HepG2 (cell line): ENCODE data around the gene CHD2. TPM values are rescaled to one million over a fixed set of nuclear protein-coding genes. Genes with fewer than 3 reads are reported as not detected.

ENCODE experiments used
- ATAC-seq: fragments of 200-7000 bp; cut with Tn5 transposase; 3 replicates; pipeline ENCODE4 v1.9.1; 2020; ENCODE audit warnings: mild to moderate bottlenecking, moderate library complexity
- BruUV-seq: library from RNA; stranded (reverse); fragments of 400-500 nt; replicated peaks from 2 replicates; lab custom pipeline; 2021; lab: Mats Ljungman, UMichigan
- CTCF ChIA-PET: fragments of 300-600 bp; formaldehyde crosslinking; extraction: SDS; loops from one replicate; lab custom pipeline; 2021; ENCODE audit warnings: low total read pairs, inconsistent platforms, low intra/inter-chr PET ratio; lab: Yijun Ruan, JAX
- POLR2A ChIA-PET: fragments of 350-600 bp; sonication (Branson Sonifier 250); formaldehyde crosslinking; loops from one replicate; lab custom pipeline; 2020; ENCODE audit warnings: antibody characterized with exemption, inconsistent platforms; lab: Yijun Ruan, JAX
- DNase-seq: peaks from one replicate; pipeline ENCODE4 v3.0.0-alpha.2; 2015; ENCODE audit warnings: low spot score
- FAIRE-seq: peaks from 3 replicates; lab custom pipeline; 2011; peaks lifted over from hg19 to GRCh38; lab: Jason Lieb, UNC
- H2AFZ ChIP-seq: one replicate; pipeline ENCODE4 v1.6.1; 2011; ENCODE audit warnings: low read length, inconsistent platforms
- H3K27ac ChIP-seq: fragments of 300-600 bp; 3 replicates; pipeline ENCODE4 v1.8.0; 2011; ENCODE audit warnings: mixed run types, mild to moderate bottlenecking, mixed read lengths, low read length, inconsistent platforms; ENCODE audit not compliant: insufficient read depth; ENCODE audit errors: extremely low read length
- H3K27me3 ChIP-seq, 2 experiments: fragments of 200-600 bp in 1 of 2; 2 replicates in 1 of 2; 3 replicates in 1 of 2; pipeline versions ENCODE4 v1.6.0 to v1.8.0; 2011; ENCODE audit warnings: low read length in 2 of 2, mild to moderate bottlenecking in 2 of 2, moderate library complexity in 2 of 2, inconsistent platforms in 1 of 2; ENCODE audit not compliant: insufficient read depth in 2 of 2, control insufficient read depth in 1 of 2
- H3K36me3 ChIP-seq, 2 experiments: fragments of 200-600 bp in 1 of 2; replicated peaks in 1 of 2; 2 replicates in 1 of 2; 3 replicates in 1 of 2; pipeline versions ENCODE4 v1.5.1 to v1.8.0; 2011; ENCODE audit warnings: low read length in 2 of 2, inconsistent platforms in 1 of 2; ENCODE audit not compliant: insufficient read depth in 2 of 2, control insufficient read depth in 1 of 2
- H3K4me1 ChIP-seq: 2 replicates; pipeline ENCODE4 v1.5.1; 2012; ENCODE audit warnings: low read length, inconsistent platforms; ENCODE audit not compliant: insufficient read depth
- H3K4me2 ChIP-seq: 2 replicates; pipeline ENCODE4 v1.6.0; 2011; ENCODE audit warnings: low read depth, low read length, inconsistent platforms
- H3K4me3 ChIP-seq, 3 experiments: fragments of 200-600 bp in 1 of 3; sonication (generic), shearing (Covaris generic) in 1 of 3; replicated peaks in 1 of 3; 2 replicates each; pipeline ENCODE4 v1.5.1; 2011 to 2016; ENCODE audit warnings: low read length in 3 of 3, inconsistent platforms in 2 of 3, low read depth in 2 of 3, mild to moderate bottlenecking in 2 of 3, control low read depth in 1 of 3, mixed read lengths in 1 of 3; ENCODE audit not compliant: insufficient read depth in 1 of 3
- H3K79me2 ChIP-seq: one replicate; pipeline ENCODE4 v1.6.1; 2011; ENCODE audit warnings: low read length, inconsistent platforms; ENCODE audit not compliant: insufficient read depth
- H3K9ac ChIP-seq: 2 replicates; pipeline ENCODE4 v1.6.0; 2011; ENCODE audit warnings: mild to moderate bottlenecking, low read depth, low read length, inconsistent platforms; ENCODE audit not compliant: insufficient read depth
- H3K9me3 ChIP-seq: 2 replicates; pipeline ENCODE4 v1.5.1; 2012; ENCODE audit warnings: mild to moderate bottlenecking, low read length
- H4K20me1 ChIP-seq: 2 replicates; pipeline ENCODE4 v1.6.0; 2011; ENCODE audit warnings: inconsistent platforms, mild to moderate bottlenecking, low read length, moderate library complexity; ENCODE audit not compliant: insufficient read depth
- BCL6 ChIP-seq: IDR thresholded peaks from 2 replicates; pipeline ENCODE4 v1.6.1; 2016; ENCODE audit warnings: missing genetic modification reagents, missing compliant biosample characterization
- ELF1 ChIP-seq: sonication (generic); formaldehyde crosslinking; IDR thresholded peaks from 2 replicates; pipeline ENCODE4 v1.4.0; 2020; ENCODE audit warnings: missing genetic modification reagents
- EP300 ChIP-seq, 3 experiments: sonication (generic) in 1 of 3; formaldehyde crosslinking in 1 of 3; IDR thresholded peaks; 2 replicates each; pipeline versions ENCODE4 v1.5.1 to v1.6.1; 2011 to 2020; ENCODE audit warnings: low read depth in 2 of 3, low read length in 2 of 3, borderline replicate concordance in 1 of 3, improper control_type of control experiment in 1 of 3, mild to moderate bottlenecking in 1 of 3, missing genetic modification reagents in 1 of 3, moderate library complexity in 1 of 3
- HNRNPL ChIP-seq: fragments of 200-400 bp; formaldehyde crosslinking; IDR thresholded peaks from 2 replicates; pipeline ENCODE4 v1.6.1; 2017; ENCODE audit warnings: mild to moderate bottlenecking, low read depth, low read length
- POLR2A ChIP-seq, 2 experiments: IDR thresholded peaks; 2 replicates each; pipeline ENCODE4 v1.6.1; 2011; ENCODE audit warnings: low read depth in 2 of 2, low read length in 2 of 2, mild to moderate bottlenecking in 1 of 2, moderate library complexity in 1 of 2; ENCODE audit not compliant: insufficient read depth in 1 of 2
- PPARG ChIP-seq: conservative IDR thresholded peaks from 2 replicates; pipeline ENCODE4 v1.6.1; 2016; ENCODE audit warnings: missing biosample characterization, missing genetic modification reagents
- RFXANK ChIP-seq: IDR thresholded peaks from 2 replicates; pipeline ENCODE4 v1.6.1; 2016
- RORA ChIP-seq: sonication (generic); formaldehyde crosslinking; IDR thresholded peaks from 2 replicates; pipeline ENCODE4 v1.5.0; 2020; ENCODE audit warnings: mild to moderate bottlenecking, missing genetic modification reagents, moderate library complexity
- SMARCE1 ChIP-seq: fragments of 450-650 bp; IDR thresholded peaks from 2 replicates; pipeline ENCODE4 v1.6.1; 2017; ENCODE audit warnings: borderline replicate concordance
- SNAPC2 ChIP-seq: sonication (generic); formaldehyde crosslinking; IDR thresholded peaks from 2 replicates; pipeline ENCODE4 v1.8.1; 2022; ENCODE audit warnings: mild to moderate bottlenecking, missing genetic modification reagents
- SP4 ChIP-seq: sonication (generic); formaldehyde crosslinking; IDR thresholded peaks from 2 replicates; pipeline ENCODE4 v1.8.1; 2023; ENCODE audit warnings: mild to moderate bottlenecking, missing genetic modification reagents
- ZFP62 ChIP-seq: sonication (generic); formaldehyde crosslinking; IDR thresholded peaks from 2 replicates; pipeline ENCODE4 v1.4.0; 2020; ENCODE audit warnings: missing genetic modification reagents
- ZNF335 ChIP-seq: sonication (generic); formaldehyde crosslinking; IDR thresholded peaks from 2 replicates; pipeline ENCODE4 v1.4.0; 2020; ENCODE audit warnings: missing genetic modification reagents
- WGBS: methylation state at CpG from one replicate; pipeline ENCODE4 v1.1.6; 2017; ENCODE audit warnings: low lambda C conversion rate; 5-methylcytosine and 5-hydroxymethylcytosine counted together
- in situ Hi-C: cut with HindIII; loops from 2 replicates; pipeline ENCODE4 v1.10.0; 2017; ENCODE audit warnings: low pct_unique_long_range_greater_than_20kb; ENCODE audit not compliant: extremely low pct_ligation_motif_present
- intact Hi-C: fragments of 100-400 bp; cut with micrococcal nuclease; formaldehyde crosslinking; loops from one replicate; pipeline ENCODE4 v1.10.0; 2022; ENCODE audit not compliant: unreplicated experiment
- polyA plus RNA-seq, 8 experiments: library from polyadenylated mRNA; depleted of rRNA in 3 of 8; stranded (reverse) in 7 of 8; unstranded in 1 of 8; fragments of >200 nt; fragmentation: Illumina TruSeq in 4 of 8; extraction: Trizol in 4 of 8; gene quantifications; 2 replicates each; pipeline versions ENCODE4 v1.2.1 to v1.2.3, GENCODE V29; 2011 to 2016; ENCODE audit warnings: low read depth in 4 of 8, missing spikeins in 1 of 8, mixed read lengths in 1 of 8; ENCODE audit not compliant: insufficient read depth in 1 of 8
- total RNA-seq, 5 experiments: library from RNA; depleted of rRNA; stranded (reverse); fragments of >200 nt; fragmentation: Illumina TruSeq; extraction: Trizol; gene quantifications; 2 replicates each; pipeline ENCODE4 v1.2.3, GENCODE V29; 2016; ENCODE audit warnings: low read depth in 1 of 5
- TF ChIP-seq, protein P1 (sequence below): sonication (generic); formaldehyde crosslinking; IDR thresholded peaks from 2 replicates; pipeline ENCODE4 v1.8.0; 2022; ENCODE audit warnings: mild to moderate bottlenecking, missing genetic modification reagents
- TF ChIP-seq, protein P2 (sequence below): sonication (generic); formaldehyde crosslinking; IDR thresholded peaks from 2 replicates; pipeline ENCODE4 v1.8.0; 2022; ENCODE audit warnings: missing genetic modification reagents, mild to moderate bottlenecking, moderate library complexity, borderline replicate concordance
- TF ChIP-seq, protein P3 (sequence below): sonication (generic); formaldehyde crosslinking; IDR thresholded peaks from 2 replicates; pipeline ENCODE4 v1.5.0; 2020; ENCODE audit warnings: missing genetic modification reagents, mild to moderate bottlenecking, borderline replicate concordance
- TF ChIP-seq, protein P4 (sequence below): sonication (generic); formaldehyde crosslinking; IDR thresholded peaks from 2 replicates; pipeline ENCODE4 v1.8.1; 2023; ENCODE audit warnings: missing genetic modification reagents, mild to moderate bottlenecking, borderline replicate concordance

Gene CHD2
- total and polyA plus RNA-seq, 2 of the 13 experiments (the other 11 are each of a cell fraction or from before 2014, with no cell fraction given), result 54.0 to 54.1 TPM

DNA sequence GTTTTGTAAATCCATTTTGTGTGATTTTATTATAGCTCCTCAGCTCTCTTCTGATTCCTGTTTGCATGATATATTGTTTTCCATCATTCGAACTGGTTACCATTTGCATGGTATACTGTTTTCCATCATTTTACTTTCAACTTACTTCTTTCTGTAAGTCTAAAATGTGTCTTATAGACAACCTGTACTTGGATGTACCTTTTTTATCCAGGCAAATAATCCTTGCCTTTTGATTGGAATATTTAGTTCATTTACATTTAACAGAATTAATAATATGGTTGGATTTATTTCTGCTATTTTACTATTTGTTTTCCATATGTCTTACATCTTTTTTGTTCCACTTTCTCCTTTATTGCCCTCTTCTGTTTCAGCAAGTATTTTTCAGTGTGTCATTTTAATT is 62.8 kb downstream of the CHD2 start (continued):
- no peak for TF ChIP-seq EP300 (IDR thresholded peaks at IDR 0.05; ENCODE audit: low read depth in 2 of 2, low read length in 2 of 2)
- TF ChIP-seq EP300 (CRISPR knock-in tag; IDR thresholded peaks at IDR 0.05; ENCODE audit: borderline replicate concordance), result no peak
- TF ChIP-seq ZFP62 (CRISPR knock-in tag), result no peak
- TF ChIP-seq ZNF335 (CRISPR knock-in tag), result no peak
- TF ChIP-seq, protein P1, sequence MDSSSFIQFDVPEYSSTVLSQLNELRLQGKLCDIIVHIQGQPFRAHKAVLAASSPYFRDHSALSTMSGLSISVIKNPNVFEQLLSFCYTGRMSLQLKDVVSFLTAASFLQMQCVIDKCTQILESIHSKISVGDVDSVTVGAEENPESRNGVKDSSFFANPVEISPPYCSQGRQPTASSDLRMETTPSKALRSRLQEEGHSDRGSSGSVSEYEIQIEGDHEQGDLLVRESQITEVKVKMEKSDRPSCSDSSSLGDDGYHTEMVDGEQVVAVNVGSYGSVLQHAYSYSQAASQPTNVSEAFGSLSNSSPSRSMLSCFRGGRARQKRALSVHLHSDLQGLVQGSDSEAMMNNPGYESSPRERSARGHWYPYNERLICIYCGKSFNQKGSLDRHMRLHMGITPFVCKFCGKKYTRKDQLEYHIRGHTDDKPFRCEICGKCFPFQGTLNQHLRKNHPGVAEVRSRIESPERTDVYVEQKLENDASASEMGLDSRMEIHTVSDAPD (CRISPR knock-in tag), result no peak
- no peak for TF ChIP-seq RFXANK (CRISPR knock-in tag)
- TF ChIP-seq SNAPC2, result no peak
- TF ChIP-seq, protein P2, sequence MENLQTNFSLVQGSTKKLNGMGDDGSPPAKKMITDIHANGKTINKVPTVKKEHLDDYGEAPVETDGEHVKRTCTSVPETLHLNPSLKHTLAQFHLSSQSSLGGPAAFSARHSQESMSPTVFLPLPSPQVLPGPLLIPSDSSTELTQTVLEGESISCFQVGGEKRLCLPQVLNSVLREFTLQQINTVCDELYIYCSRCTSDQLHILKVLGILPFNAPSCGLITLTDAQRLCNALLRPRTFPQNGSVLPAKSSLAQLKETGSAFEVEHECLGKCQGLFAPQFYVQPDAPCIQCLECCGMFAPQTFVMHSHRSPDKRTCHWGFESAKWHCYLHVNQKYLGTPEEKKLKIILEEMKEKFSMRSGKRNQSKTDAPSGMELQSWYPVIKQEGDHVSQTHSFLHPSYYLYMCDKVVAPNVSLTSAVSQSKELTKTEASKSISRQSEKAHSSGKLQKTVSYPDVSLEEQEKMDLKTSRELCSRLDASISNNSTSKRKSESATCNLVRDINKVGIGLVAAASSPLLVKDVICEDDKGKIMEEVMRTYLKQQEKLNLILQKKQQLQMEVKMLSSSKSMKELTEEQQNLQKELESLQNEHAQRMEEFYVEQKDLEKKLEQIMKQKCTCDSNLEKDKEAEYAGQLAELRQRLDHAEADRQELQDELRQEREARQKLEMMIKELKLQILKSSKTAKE (CRISPR knock-in tag), result no peak
- TF ChIP-seq PPARG (CRISPR knock-in tag), result no peak
- TF ChIP-seq SP4 (CRISPR knock-in tag), result no peak

DNA sequence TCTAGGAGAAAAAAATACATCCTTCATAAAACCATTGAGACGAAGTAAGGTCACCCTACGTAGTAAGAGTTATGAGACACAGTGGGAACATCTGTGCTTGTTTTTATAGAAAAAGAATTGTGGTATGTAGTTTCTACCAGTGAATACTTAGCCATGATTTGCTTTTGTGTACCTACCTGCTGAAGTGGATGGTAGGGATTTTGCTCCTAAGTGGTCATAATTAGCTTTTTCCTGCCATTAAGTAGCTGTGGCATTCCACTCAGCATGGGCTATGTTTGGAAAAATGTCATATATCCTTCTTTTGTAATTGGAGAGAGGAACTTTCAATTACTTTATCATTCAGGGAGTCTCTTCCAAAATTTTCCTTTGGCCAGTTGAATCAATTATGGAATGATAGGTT is 63.7 kb downstream of the CHD2 start:
- in situ Hi-C loops, result no loop called here
- no peak overlapping the region for H3K4me2 ChIP-seq
- no peak for FAIRE-seq
- H3K27me3 ChIP-seq, result no peaks in the 10 kb centered on the region
- H4K20me1 ChIP-seq, result peaks cover 8% of the 10 kb centered on the region
- H3K4me3 ChIP-seq, result no peak overlapping the region
- intact Hi-C loops, result loop anchor here (5.0 kb wide), 1 partner anchor 34 kb away; no protein-coding TSS in a partner anchor
- peaks cover 10 to 71% of the 10 kb centered on the region in 2 experiments; a peak in 4 of 5 replicates for H3K36me3 ChIP-seq
- TF ChIP-seq SMARCE1 (no peak), HNRNPL (no peak), RORA (CRISPR knock-in tag) (no peak), ELF1 (CRISPR knock-in tag) (no peak), POLR2A (IDR thresholded peaks at IDR 0.05; ENCODE audit: insufficient read depth in 1 of 2, low read depth in 2 of 2, low read length in 2 of 2) (no peak), BCL6 (no peak)
- TF ChIP-seq, protein P3, sequence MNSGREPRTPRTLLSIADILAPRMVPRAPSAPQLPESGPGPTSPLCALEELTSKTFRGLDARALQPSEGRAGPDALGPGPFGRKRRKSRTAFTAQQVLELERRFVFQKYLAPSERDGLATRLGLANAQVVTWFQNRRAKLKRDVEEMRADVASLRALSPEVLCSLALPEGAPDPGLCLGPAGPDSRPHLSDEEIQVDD (CRISPR knock-in tag), result no peak
- TF ChIP-seq, protein P4, sequence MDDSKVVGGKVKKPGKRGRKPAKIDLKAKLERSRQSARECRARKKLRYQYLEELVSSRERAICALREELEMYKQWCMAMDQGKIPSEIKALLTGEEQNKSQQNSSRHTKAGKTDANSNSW (CRISPR knock-in tag), result no peak
- peaks cover 21% of the 10 kb centered on the region for H3K4me1 ChIP-seq
- H3K9ac ChIP-seq, result no peak overlapping the region
- 98% methylated on average over 2 of the region's 2 CpGs for WGBS
- POLR2A ChIA-PET, result no interaction called here
- CTCF ChIA-PET, result no interaction called here
- H3K27ac ChIP-seq, result no peak overlapping the region
- H2AFZ ChIP-seq, result no peak overlapping the region
- no TSS peak for BruUV-seq
- H3K79me2 ChIP-seq, result peaks cover 59% of the 10 kb centered on the region
- no peak for DNase-seq
- no peaks in the 10 kb centered on the region for H3K9me3 ChIP-seq
- no peak for ATAC-seq
